Measurements from ENCODE around the gene OOSP4A.

- TF ChIP-seq CTCF (IDR thresholded peaks at IDR 0.05), result no peak
- TF ChIP-seq REST (IDR thresholded peaks at IDR 0.05; ENCODE audit: low read depth, low read length), result no peak
- no peak for TF ChIP-seq POLR2AphosphoS5 (IDR thresholded peaks at IDR 0.05; ENCODE audit: low read depth, low read length)
- no peak for TF ChIP-seq GATA2 (CRISPR knock-in tag; IDR thresholded peaks at IDR 0.05)
- no peak for TF ChIP-seq ZBTB33 (IDR thresholded peaks at IDR 0.05; ENCODE audit: borderline replicate concordance, low read depth)
- TF ChIP-seq EZH2phosphoT487 (IDR thresholded peaks at IDR 0.05; ENCODE audit: borderline replicate concordance, low read depth), result no peak
- no peak for TF ChIP-seq FOXM1 (IDR thresholded peaks at IDR 0.05; ENCODE audit: low read depth)
- TF ChIP-seq EP300 (IDR thresholded peaks at IDR 0.05; ENCODE audit: borderline replicate concordance in 1 of 2, low read depth in 1 of 2, low read length in 1 of 2), result no peak
- TF ChIP-seq RXRA (IDR thresholded peaks at IDR 0.05; ENCODE audit: borderline replicate concordance, low read depth), result no peak
- no peak for TF ChIP-seq RFX5 (IDR thresholded peaks at IDR 0.05; ENCODE audit: low read length)
Measured at GRCh38 chr11:59983212-59983611, 19.4 kb downstream of the OOSP4A start.

All from SK-N-SH (cell line).